T follicular helper cell (primary cell): ENCODE results near the gene CFB.

Experiments used
- DNase-seq: peaks from one replicate; pipeline ENCODE4 v3.0.0-alpha.2; 2020; ENCODE audit warnings: low read depth

CFB gene

GRCh38 chr6:31948753-31949413 lies 3.0 kb downstream of the CFB start:
- no peak for DNase-seq

DNA sequence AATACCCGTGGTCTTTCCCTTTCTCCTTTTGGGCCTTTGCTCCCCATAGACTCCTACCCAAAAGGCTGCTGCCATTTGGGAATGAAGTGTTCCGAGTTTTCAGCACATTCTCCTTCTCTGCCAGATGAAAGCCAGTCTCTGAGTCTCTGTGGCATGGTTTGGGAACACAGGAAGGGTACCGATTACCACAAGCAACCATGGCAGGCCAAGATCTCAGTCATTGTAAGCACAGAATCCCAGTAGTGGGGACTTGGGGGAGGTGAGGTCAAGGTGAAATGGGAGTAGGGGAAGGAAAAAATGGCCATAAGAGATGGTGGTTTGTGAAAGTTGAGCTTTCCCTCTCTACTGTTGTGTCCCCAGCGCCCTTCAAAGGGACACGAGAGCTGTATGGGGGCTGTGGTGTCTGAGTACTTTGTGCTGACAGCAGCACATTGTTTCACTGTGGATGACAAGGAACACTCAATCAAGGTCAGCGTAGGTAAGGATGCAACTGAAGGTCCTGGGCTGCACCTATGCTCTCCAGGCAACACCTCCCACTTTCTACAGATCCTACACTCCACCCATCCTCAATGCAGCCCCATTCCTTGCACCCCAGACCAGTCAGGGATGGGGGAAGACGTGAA lies 4.1 kb downstream of the CFB start:
- DNase-seq = no peak

GRCh38 chr6:31952140-31952805 lies 6.4 kb downstream of the CFB start:
- DNase-seq = no peak

GRCh38 chr6:31952890-31953289 lies 7.0 kb downstream of the CFB start:
- no peak for DNase-seq

DNA sequence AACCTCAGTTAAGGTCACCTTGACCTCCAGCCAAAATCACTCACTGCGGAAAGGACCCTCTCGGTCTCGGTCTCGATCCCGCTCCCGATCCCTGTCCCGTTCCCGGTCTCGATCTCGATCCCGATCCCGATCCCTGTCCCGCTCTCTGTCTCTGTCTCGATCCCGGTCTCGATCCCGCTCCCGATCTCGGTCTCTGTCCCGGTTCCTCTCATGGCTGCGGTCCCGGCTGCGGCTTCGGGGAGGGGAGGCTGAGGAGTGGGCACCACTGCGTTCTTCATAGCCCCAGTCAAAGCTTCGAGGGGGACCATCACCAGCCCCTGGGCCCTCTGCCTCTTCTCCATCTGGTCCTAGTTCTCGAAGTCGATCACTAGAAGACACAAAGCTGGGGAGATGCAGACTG lies 8.6 kb downstream of the CFB start:
- DNase-seq = no peak

- DNase-seq = no peak
Observed at GRCh38 chr6:31956796-31957195, 10.9 kb downstream of the CFB start.

DNA sequence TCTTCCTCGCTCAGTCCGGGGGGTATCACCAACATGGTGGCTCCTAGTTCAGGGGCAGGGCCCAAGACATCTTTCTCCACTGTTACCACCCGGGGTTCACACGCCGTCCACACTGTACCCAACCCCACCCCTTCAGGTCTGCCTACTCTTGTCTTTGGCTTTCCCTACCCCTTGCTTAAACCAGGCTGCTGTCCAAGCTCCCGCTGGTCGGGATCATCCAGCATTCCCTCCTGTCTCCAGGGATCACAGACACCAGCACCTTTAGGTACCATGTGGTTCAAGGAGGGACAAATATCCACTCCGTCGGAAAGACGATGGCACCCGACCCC lies 12.5 kb downstream of the CFB start:
- no peak for DNase-seq

- peak; percentile 97 for DNase-seq
Observed at GRCh38 chr6:31958741-31959739, 13.1 kb downstream of the CFB start, which contains the start of the genes NELFE and SKIC2. NELFE (minus strand) TSS chr6:31958971; CDS start chr6:31958446, 525 bp downstream. SKIC2 (plus strand) TSS chr6:31959175; CDS start chr6:31959193, 18 bp downstream.

DNA sequence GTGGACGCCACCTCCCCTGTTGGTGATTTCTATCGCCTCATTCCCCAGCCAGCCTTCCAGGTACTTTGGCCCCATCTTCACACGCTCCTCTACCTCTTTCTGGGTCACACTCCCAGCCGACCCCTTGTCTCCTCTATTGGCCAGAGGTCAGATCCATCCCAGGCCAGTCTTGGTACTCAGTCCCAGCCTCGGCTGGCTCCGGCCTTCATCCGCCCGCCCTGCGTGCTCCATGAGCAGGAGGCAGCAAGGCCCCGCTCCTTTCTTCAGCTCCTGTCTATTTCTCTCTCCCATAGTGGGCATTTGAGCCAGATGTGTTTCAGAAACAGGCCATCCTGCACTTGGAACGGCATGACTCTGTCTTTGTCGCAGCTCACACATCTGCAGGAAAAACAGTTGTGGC lies 15.7 kb downstream of the CFB start:
- DNase-seq = no peak

- DNase-seq = no peak
Observed at GRCh38 chr6:31963921-31964320, 18.0 kb downstream of the CFB start.

DNA sequence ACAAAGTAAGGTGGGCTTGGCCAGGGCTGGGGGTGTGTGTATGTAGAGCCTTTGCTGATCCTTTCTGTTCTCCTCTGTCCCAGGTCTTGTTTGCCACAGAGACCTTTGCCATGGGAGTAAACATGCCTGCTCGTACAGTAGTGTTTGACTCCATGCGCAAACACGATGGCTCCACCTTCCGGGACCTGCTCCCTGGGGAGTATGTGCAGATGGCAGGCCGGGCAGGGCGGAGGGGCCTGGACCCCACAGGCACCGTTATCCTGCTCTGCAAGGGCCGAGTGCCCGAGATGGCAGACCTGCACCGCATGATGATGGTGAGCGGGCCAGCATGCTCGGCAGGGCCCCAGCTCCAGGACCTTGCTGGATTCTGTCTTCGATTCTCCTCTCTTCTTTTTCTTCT lies 19.8 kb downstream of the CFB start:
- DNase-seq = no peak

DNA sequence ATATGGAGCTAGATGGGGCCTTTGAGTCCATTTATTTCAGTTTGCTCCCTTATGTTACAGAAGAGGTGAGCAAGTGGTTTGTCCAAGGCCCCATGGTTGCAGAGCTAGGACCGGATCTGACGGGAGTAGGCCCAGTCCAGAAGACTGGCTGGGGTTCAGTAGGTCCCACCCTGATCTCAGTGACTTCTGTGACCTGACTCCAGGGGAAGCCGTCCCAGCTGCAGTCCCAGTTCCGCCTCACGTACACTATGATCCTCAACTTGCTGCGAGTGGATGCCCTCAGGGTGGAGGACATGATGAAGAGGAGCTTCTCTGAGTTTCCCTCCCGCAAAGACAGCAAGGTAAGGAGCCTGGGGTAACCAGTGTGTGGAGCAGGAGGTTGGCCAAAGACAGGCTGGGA lies 20.6 kb downstream of the CFB start:
- no peak for DNase-seq

GRCh38 chr6:31966997-31967925 lies 21.4 kb downstream of the CFB start:
- no peak for DNase-seq

- DNase-seq = no peak
Observed at GRCh38 chr6:31967926-31968320, 22.0 kb downstream of the CFB start.

GRCh38 chr6:31968326-31968725 lies 22.4 kb downstream of the CFB start:
- no peak for DNase-seq

DNA sequence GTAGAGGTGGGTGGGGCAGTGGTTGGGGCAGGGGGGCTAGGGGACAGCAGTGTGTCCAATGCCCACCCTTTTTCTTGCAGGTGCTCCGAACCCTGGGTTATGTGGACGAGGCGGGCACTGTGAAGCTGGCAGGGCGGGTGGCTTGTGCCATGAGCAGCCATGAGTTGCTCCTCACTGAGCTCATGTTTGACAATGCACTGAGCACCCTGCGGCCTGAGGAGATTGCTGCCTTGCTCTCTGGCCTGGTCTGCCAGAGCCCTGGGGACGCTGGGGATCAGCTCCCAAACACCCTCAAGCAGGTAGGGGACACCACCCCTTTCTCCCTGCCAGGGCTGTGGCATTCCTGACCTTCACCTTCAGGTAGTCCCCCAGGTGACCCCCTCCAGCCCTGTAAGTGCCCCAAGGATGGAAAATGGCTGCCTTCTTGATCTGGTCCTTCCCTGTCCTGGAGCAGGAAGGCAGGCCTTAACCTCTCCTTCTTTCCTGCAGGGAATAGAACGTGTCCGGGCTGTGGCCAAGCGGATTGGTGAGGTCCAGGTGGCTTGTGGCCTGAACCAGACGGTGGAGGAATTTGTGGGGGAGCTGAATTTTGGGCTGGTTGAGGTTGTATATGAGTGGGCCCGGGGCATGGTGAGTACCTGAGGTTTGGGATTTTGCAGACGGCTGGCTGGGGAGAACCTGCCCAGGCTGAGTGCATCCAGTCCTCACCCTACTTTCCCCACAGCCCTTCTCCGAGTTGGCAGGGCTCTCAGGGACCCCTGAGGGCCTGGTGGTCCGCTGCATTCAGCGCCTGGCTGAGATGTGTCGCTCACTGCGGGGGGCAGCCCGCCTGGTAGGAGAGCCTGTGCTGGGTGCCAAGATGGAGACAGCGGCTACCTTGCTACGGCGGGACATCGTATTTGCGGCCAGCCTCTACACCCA lies 23.2 kb downstream of the CFB start:
- DNase-seq = no peak

- no peak for DNase-seq
Observed at GRCh38 chr6:31969712-31970603, 24.1 kb downstream of the CFB start.

- DNase-seq = no peak
Observed at GRCh38 chr6:31970604-31971271, 24.8 kb downstream of the CFB start.
